GM12874 (cell line): ENCODE data around the gene POLR2M.

ENCODE experiments used
- TF ChIP-seq, protein P1 (sequence below): IDR thresholded peaks from 2 replicates; pipeline ENCODE4 v1.5.1; 2011; ENCODE audit warnings: low read depth, mild to moderate bottlenecking, control low read depth, low read length, moderate library complexity; ENCODE audit not compliant: insufficient read depth

Gene POLR2M

DNA sequence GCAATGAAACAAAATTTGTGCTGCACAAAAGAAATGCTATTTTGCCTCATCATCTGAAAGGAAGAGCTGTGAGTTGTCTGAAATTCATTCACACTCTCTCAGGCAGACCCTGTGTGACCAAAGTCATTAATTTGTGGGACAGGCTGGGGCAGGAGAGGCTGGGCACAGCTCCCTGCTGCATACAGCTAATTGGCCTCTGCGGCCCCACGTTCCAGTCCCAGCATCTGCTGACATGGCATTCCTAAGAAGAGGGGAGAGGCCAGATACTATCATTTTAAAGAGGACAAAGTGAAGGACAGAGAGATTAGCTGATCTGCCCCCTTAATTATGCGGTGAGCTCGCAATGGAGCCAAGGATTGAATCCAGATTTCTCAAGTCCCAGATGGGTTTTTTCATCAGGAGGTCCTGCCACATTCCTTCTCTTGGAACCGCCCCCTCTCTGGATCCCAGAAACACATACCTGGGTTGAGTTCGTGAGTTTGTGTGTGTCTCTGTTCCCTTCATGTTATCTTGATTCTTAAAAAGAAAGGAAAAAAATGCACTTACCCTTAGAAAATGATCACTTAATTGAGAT, 25.1 kb downstream of the POLR2M start:
- TF ChIP-seq, protein P1, sequence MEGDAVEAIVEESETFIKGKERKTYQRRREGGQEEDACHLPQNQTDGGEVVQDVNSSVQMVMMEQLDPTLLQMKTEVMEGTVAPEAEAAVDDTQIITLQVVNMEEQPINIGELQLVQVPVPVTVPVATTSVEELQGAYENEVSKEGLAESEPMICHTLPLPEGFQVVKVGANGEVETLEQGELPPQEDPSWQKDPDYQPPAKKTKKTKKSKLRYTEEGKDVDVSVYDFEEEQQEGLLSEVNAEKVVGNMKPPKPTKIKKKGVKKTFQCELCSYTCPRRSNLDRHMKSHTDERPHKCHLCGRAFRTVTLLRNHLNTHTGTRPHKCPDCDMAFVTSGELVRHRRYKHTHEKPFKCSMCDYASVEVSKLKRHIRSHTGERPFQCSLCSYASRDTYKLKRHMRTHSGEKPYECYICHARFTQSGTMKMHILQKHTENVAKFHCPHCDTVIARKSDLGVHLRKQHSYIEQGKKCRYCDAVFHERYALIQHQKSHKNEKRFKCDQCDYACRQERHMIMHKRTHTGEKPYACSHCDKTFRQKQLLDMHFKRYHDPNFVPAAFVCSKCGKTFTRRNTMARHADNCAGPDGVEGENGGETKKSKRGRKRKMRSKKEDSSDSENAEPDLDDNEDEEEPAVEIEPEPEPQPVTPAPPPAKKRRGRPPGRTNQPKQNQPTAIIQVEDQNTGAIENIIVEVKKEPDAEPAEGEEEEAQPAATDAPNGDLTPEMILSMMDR = no peak

DNA sequence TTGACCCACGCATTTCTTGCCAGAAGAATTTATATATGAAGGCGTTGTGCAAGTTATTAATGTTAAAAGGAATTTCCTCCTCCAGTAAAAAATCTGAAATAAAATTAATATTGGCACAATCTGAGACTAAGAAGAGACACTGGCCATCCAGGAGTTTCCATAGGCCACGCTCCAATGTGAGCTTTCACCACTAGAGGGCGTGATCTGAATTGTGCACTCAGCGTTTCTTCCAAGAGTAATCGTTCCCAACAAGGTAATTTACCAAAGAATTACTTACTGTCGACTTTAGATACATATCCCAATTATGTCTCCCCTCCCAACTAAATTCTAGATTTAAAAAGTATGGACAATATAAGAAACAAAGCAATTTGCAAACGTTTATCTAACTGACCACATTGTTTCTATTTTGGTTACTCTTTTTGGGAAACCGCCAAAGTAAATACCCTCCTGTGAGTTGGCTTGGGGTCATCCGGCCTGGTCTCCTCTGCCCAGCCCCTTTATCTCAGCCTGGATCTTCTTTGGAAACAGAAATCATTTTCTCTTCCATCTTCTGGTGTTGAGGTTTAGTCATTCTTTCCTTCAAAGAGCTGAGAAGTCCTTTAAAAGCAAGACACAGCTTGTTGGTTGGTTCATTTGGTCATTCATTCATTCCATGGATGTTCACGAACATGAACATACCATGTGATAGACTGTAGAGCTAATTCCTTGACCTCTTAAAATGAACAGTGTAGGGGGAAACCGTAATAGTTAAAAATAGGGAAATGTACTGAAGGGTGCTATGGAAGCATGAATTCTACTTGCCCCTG, 26.2 kb downstream of the POLR2M start:
- TF ChIP-seq, protein P1 = peak; percentile 78

DNA sequence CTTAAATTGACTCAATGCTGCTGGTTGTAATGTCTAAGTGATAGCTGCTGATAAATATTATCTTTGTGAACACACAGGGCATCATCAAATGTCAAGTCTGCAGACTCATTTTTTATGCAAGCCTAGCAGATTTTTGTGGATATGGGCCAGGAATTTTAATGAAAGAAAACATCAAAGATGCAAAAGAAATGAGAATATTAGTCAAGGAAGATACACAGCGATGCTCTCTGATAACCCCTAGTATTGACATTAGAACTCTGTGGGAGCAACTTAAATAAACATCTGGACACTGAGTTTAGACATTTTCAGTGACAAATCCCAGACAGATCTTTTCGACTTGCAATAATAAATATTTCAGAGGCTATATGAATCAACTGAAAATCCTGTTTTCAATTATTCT, 28.3 kb downstream of the POLR2M start:
- TF ChIP-seq, protein P1 = no peak

DNA sequence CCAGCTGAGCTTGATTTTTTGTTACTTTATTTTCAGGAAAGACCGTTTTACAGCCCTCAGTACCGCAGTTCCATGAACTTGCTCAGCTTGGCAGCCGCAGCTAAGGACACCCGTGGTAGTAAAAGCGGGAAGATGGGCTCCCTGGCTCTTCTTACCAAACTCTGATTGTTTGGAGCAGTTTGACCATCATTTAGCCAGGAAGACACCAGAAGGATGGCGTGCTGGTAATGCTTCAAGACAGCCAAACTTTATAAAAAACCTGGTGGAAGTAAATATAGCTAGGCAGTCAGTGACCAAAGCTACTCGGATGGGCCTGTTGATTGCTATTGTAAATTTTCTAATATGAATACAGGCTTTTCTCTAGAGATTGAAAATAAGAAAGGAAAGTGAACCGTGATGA, 28.9 kb downstream of the POLR2M start:
- TF ChIP-seq, protein P1 = no peak

DNA sequence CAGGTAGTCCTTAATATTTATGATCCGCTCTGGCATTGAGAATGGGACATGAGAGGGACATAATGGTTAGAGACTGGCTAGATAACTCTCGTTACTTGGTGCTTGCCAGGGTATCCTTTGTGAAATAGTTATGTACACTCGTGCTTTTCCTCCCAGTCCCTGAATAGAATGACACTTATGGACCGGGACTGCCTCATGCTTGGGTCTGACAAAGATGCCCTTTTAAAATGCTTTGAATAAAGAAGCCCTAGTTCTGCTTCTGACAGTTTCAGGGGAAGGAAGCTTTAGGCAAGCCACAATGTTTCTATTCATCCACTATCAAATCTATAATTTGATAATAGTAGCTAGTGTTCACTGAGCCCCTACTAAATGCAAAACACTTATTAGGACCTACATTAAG, 29.4 kb downstream of the POLR2M start:
- TF ChIP-seq, protein P1 = no peak

DNA sequence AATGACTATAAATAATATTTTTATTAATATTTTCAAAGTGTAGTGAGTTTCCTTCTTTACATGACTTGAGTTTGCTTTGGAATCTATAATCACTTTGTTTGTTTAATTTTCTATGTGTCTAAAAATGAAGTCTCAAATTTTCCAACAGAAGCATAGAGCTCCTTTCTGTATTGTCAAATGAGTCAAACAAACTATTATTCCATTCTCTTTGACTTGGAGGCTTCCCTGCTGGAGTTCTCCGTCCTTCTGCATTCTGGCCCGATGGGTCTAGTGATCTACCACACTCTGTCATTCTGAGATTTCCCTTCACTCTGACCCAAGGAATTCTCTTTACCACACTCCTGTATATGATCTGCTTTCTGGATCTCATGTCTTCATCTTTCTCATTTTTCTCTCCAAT, 30.1 kb downstream of the POLR2M start:
- TF ChIP-seq, protein P1 = no peak

DNA sequence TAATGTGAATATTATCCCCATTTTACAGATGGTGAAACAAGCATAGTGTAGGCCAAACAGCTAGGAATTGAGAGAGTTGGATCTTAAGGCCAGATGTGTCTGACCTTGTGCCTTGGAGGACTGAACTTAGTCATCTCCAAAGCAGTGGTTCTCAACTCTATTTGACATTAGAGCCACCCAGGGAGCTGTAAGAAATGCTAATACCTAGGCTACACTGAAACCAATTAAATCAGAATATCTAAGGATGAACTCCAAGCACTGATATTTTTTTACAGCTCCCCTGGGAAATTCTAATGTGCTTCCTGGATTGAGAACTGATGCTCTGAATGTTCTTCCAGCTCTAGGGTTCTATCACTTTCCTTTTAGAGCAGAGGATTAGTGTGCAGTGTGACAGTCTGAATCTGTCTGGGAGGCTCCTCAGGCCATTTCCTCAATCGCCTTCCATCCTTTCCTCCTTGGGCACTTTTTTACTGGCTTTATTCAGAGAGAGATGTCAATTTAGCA, 32.3 kb downstream of the POLR2M start:
- TF ChIP-seq, protein P1 = no peak
